HepG2 (cell line): ENCODE measurements around the gene EMC9. TPM values are rescaled to one million over a fixed set of nuclear protein-coding genes. Genes with fewer than 3 reads are reported as not detected.

Experiments used
- DNMT1 ChIP-seq: sonication (generic); formaldehyde crosslinking; IDR thresholded peaks from 2 replicates; pipeline ENCODE4 v1.5.1; 2020; ENCODE audit warnings: mild to moderate bottlenecking, missing genetic modification reagents
- EED ChIP-seq: sonication (generic); formaldehyde crosslinking; IDR thresholded peaks from 2 replicates; pipeline ENCODE4 v1.5.0; 2020; ENCODE audit warnings: mild to moderate bottlenecking, missing genetic modification reagents
- HIVEP1 ChIP-seq: sonication (generic); formaldehyde crosslinking; IDR thresholded peaks from 2 replicates; pipeline ENCODE4 v1.4.0; 2020; ENCODE audit warnings: mild to moderate bottlenecking, missing genetic modification reagents
- KLF9 ChIP-seq: IDR thresholded peaks from 2 replicates; pipeline ENCODE4 v1.6.1; 2016; ENCODE audit warnings: low read depth
- NR3C1 ChIP-seq: sonication (generic); formaldehyde crosslinking; IDR thresholded peaks from 2 replicates; pipeline ENCODE4 v1.4.0; 2020; ENCODE audit warnings: missing genetic modification reagents
- RXRB ChIP-seq: IDR thresholded peaks from 2 replicates; pipeline ENCODE4 v1.6.1; 2016; ENCODE audit warnings: borderline replicate concordance, missing genetic modification reagents, missing compliant biosample characterization
- SIN3A ChIP-seq: IDR thresholded peaks from 2 replicates; pipeline ENCODE4 v1.6.1; 2011; ENCODE audit warnings: low read depth, mild to moderate bottlenecking, control low read depth, low read length, borderline replicate concordance
- ZBTB40 ChIP-seq, 2 experiments: fragments of 450-650 bp in 1 of 2; sonication (generic) in 1 of 2; formaldehyde crosslinking in 1 of 2; IDR thresholded peaks; 2 replicates each; pipeline versions ENCODE4 v1.6.1 to v1.8.0; 2016 to 2022; ENCODE audit warnings: antibody characterized with exemption in 1 of 2, mild to moderate bottlenecking in 1 of 2, missing genetic modification reagents in 1 of 2
- ZNF180 ChIP-seq: sonication (generic); formaldehyde crosslinking; IDR thresholded peaks from 2 replicates; pipeline ENCODE4 v1.4.0; 2020; ENCODE audit warnings: low read depth, missing genetic modification reagents, borderline replicate concordance
- ZNF232 ChIP-seq: sonication (generic); formaldehyde crosslinking; IDR thresholded peaks from 2 replicates; pipeline ENCODE4 v1.4.0; 2020; ENCODE audit warnings: missing genetic modification reagents, borderline replicate concordance
- ZNF296 ChIP-seq: sonication (generic); formaldehyde crosslinking; conservative IDR thresholded peaks from 2 replicates; pipeline ENCODE4 v1.5.0; 2020; ENCODE audit warnings: mild to moderate bottlenecking, missing genetic modification reagents
- ZNF30 ChIP-seq: sonication (generic); formaldehyde crosslinking; IDR thresholded peaks from 2 replicates; pipeline ENCODE4 v1.5.0; 2020; ENCODE audit warnings: mild to moderate bottlenecking, missing genetic modification reagents
- ZNF326 ChIP-seq: sonication (generic); formaldehyde crosslinking; IDR thresholded peaks from 2 replicates; pipeline ENCODE4 v1.4.0; 2020; ENCODE audit warnings: missing genetic modification reagents, borderline replicate concordance
- ZNF441 ChIP-seq: sonication (generic); formaldehyde crosslinking; IDR thresholded peaks from 2 replicates; pipeline ENCODE4 v1.7.0; 2021; ENCODE audit warnings: missing genetic modification reagents, borderline replicate concordance
- ZNF766 ChIP-seq: sonication (generic); formaldehyde crosslinking; IDR thresholded peaks from 2 replicates; pipeline ENCODE4 v1.5.0; 2020; ENCODE audit warnings: missing genetic modification reagents, borderline replicate concordance
- ZSCAN21 ChIP-seq: sonication (generic); formaldehyde crosslinking; IDR thresholded peaks from 2 replicates; pipeline ENCODE4 v1.8.0; 2022; ENCODE audit warnings: mild to moderate bottlenecking, missing genetic modification reagents, moderate library complexity, borderline replicate concordance
- polyA plus RNA-seq, 8 experiments: library from polyadenylated mRNA; depleted of rRNA in 3 of 8; stranded (reverse) in 7 of 8; unstranded in 1 of 8; fragments of >200 nt; fragmentation: Illumina TruSeq in 4 of 8; extraction: Trizol in 4 of 8; gene quantifications; 2 replicates each; pipeline versions ENCODE4 v1.2.1 to v1.2.3, GENCODE V29; 2011 to 2016; ENCODE audit warnings: low read depth in 4 of 8, missing spikeins in 1 of 8, mixed read lengths in 1 of 8; ENCODE audit not compliant: insufficient read depth in 1 of 8
- total RNA-seq, 5 experiments: library from RNA; depleted of rRNA; stranded (reverse); fragments of >200 nt; fragmentation: Illumina TruSeq; extraction: Trizol; gene quantifications; 2 replicates each; pipeline ENCODE4 v1.2.3, GENCODE V29; 2016; ENCODE audit warnings: low read depth in 1 of 5
- TF ChIP-seq, protein P1 (sequence below): sonication (generic); formaldehyde crosslinking; IDR thresholded peaks from 2 replicates; pipeline ENCODE4 v1.4.0; 2020; ENCODE audit warnings: mild to moderate bottlenecking, missing genetic modification reagents
- TF ChIP-seq, protein P2 (sequence below): IDR thresholded peaks from 2 replicates; pipeline ENCODE4 v1.6.1; 2016

EMC9 gene
- total and polyA plus RNA-seq, 2 of the 13 experiments (the other 11 are each of a cell fraction or from before 2014, with no cell fraction given) = 60.5 to 78.7 TPM

DNA sequence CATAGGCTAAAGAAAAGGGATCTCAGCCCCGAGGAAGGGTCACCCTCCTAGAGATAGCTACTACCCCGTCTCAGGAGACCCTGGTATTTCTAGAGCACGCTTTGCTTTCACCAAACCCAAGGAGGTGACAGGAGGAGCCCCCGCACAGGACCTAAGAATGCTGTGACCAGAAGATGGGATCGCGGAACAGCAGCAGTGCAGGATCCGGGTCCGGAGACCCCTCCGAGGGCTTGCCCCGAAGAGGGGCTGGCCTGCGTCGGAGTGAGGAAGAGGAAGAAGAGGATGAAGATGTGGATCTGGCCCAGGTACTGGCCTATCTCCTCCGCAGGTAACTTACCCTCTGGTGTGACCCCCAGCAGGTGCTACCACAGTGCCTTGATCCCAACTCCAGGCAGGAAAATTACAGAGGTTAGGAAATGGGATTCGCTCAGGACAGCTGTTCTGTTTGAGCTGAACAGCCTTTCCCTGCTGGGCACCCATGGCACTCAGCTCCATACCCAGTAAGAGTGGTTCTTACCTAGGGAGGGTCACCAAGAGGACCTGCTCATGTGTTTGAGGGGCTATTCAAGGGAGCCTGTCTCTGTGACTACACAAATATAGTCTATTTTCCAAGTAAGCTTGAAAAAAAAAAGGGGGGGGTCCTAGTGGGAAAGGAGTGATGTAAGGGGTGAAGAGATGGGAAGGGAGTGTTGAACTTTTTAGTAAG lies 25.8 kb downstream of the EMC9 start (continued):
- TF ChIP-seq DNMT1 = peak; percentile 92; the same call in 1 of the 2 replicates
- no peak for TF ChIP-seq ZBTB40 (IDR thresholded peaks at IDR 0.05)
- TF ChIP-seq ZBTB40 (CRISPR knock-in tag; IDR thresholded peaks at IDR 0.05) = no peak; the same call in 1 of the 2 replicates
- no peak for TF ChIP-seq NR3C1 (CRISPR knock-in tag)
- no peak for TF ChIP-seq ZNF326 (CRISPR knock-in tag)
- TF ChIP-seq ZNF30 (CRISPR knock-in tag) = no peak
- no peak for TF ChIP-seq KLF9 (CRISPR knock-in tag)
- no peak for TF ChIP-seq ZSCAN21 (CRISPR knock-in tag)
- 0 out of 2 replicates have a peak, but pooled peaks have one; percentile 2 for TF ChIP-seq SIN3A
- TF ChIP-seq RXRB (CRISPR knock-in tag) = no peak
- TF ChIP-seq, protein P1, sequence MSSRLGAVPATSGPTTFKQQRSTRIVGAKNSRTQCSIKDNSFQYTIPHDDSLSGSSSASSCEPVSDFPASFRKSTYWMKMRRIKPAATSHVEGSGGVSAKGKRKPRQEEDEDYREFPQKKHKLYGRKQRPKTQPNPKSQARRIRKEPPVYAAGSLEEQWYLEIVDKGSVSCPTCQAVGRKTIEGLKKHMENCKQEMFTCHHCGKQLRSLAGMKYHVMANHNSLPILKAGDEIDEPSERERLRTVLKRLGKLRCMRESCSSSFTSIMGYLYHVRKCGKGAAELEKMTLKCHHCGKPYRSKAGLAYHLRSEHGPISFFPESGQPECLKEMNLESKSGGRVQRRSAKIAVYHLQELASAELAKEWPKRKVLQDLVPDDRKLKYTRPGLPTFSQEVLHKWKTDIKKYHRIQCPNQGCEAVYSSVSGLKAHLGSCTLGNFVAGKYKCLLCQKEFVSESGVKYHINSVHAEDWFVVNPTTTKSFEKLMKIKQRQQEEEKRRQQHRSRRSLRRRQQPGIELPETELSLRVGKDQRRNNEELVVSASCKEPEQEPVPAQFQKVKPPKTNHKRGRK (CRISPR knock-in tag) = no peak
- no peak; the same call in 1 of the 2 replicates for TF ChIP-seq HIVEP1 (CRISPR knock-in tag)
- no peak for TF ChIP-seq ZNF180 (CRISPR knock-in tag)
- TF ChIP-seq EED (CRISPR knock-in tag) = no peak
- no peak for TF ChIP-seq ZNF296 (CRISPR knock-in tag)
- no peak for TF ChIP-seq ZNF441
- 0 out of 2 replicates have a peak, but pooled peaks have one; percentile 70 for TF ChIP-seq ZNF232
- TF ChIP-seq, protein P2, sequence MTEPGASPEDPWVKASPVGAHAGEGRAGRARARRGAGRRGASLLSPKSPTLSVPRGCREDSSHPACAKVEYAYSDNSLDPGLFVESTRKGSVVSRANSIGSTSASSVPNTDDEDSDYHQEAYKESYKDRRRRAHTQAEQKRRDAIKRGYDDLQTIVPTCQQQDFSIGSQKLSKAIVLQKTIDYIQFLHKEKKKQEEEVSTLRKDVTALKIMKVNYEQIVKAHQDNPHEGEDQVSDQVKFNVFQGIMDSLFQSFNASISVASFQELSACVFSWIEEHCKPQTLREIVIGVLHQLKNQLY = no peak; the same call in 1 of the 2 replicates
- peak; percentile 20; the same call in 1 of the 2 replicates for TF ChIP-seq ZNF766 (CRISPR knock-in tag)
